Loucy (cell line): ENCODE measurements around the gene KIFC3.

ENCODE experiments used
- EZH2phosphoT487 ChIP-seq: fragments of 200-600 bp; IDR thresholded peaks from 2 replicates; pipeline ENCODE4 v1.6.1; 2018; ENCODE audit warnings: antibody characterized with exemption, mild to moderate bottlenecking, moderate library complexity, borderline replicate concordance
- TF ChIP-seq, protein P1 (sequence below): fragments of 200-600 bp; sonication (generic); conservative IDR thresholded peaks from 2 replicates; pipeline ENCODE4 v1.5.1; 2014; ENCODE audit warnings: mild to moderate bottlenecking, antibody characterized with exemption, low read length

GRCh38 chr16:57809276-57810196 lies 7.2 kb upstream of the KIFC3 start:
- TF ChIP-seq, protein P1, sequence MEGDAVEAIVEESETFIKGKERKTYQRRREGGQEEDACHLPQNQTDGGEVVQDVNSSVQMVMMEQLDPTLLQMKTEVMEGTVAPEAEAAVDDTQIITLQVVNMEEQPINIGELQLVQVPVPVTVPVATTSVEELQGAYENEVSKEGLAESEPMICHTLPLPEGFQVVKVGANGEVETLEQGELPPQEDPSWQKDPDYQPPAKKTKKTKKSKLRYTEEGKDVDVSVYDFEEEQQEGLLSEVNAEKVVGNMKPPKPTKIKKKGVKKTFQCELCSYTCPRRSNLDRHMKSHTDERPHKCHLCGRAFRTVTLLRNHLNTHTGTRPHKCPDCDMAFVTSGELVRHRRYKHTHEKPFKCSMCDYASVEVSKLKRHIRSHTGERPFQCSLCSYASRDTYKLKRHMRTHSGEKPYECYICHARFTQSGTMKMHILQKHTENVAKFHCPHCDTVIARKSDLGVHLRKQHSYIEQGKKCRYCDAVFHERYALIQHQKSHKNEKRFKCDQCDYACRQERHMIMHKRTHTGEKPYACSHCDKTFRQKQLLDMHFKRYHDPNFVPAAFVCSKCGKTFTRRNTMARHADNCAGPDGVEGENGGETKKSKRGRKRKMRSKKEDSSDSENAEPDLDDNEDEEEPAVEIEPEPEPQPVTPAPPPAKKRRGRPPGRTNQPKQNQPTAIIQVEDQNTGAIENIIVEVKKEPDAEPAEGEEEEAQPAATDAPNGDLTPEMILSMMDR: no peak
- TF ChIP-seq EZH2phosphoT487: no peak
